Measurements from ENCODE around the gene SUPT4H1.
A peak's percentile ranks its signal among the peaks of the same experiment; 100 is the strongest.

Gene SUPT4H1

DNA sequence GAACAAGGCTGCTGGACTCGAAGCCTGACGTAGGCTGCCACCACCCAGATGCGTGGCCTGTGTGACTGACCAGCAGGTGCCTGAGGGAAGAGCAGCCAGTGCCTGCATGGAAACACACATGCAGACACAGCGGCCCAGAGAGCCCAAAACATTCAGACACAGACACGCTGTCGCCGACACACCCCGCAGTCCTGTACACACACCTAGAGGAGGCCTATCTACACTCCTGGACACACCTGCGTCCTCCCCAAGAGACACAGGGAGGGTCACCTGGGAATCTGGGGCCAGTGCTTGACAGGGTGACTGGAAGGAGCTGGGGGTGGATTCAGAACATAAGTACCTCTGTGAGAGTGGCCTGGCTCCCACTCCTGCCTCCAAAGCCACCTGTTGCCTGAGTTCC, 17.3 kb downstream of the SUPT4H1 start:
- peaks cover 3% of the 10 kb centered on the region for H3K79me2 ChIP-seq (ENCODE audit: control insufficient read depth, insufficient read depth, low read length, poor library complexity)
- peaks cover 26% of the 10 kb centered on the region for H3K79me1 ChIP-seq (ENCODE audit: low read length)
- H2BK12ac ChIP-seq (ENCODE audit: low read length) = no peak overlapping the region

DNA sequence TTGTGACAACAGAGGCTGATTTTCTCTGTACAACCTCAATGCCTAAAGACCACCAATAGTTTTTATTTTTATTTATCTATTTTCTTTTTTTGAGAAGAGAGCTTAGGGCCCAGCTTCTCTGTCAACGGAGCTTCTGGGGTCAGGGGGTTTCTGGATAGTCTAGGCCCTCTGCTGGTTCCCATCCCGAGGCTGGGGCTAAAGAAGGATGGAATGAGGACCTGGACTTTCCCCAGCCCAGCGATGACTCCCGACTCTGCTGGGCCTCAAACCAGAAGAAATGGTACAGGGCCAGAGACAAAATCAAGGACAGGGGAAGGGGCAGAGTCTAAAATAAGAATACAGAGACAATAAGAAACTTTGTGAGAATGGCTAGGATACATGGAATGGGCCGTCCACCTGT, 17.7 kb downstream of the SUPT4H1 start:
- H3K9me3 ChIP-seq (ENCODE audit: insufficient read depth, low read depth, low read length) = no peaks in the 10 kb centered on the region
- H3K4ac ChIP-seq (ENCODE audit: low read depth, low read length) = no peak overlapping the region
- H2BK12ac ChIP-seq (ENCODE audit: low read length) = no peak overlapping the region
- no peak overlapping the region for H2BK5ac ChIP-seq (ENCODE audit: low read depth, low read length, poor library complexity)
- no peak overlapping the region for H2BK120ac ChIP-seq (ENCODE audit: insufficient read depth, low read length, poor library complexity)
- H3K27ac ChIP-seq (ENCODE audit: low read depth, low read length) = no peak overlapping the region
- H2AK5ac ChIP-seq (ENCODE audit: low read length) = no peak overlapping the region
- H4K12ac ChIP-seq (ENCODE audit: low read depth, low read length) = no peak overlapping the region
- H4K8ac ChIP-seq (ENCODE audit: low read depth, low read length) = no peak overlapping the region
- H4K91ac ChIP-seq (ENCODE audit: low read depth, low read length) = no peak overlapping the region
- no peak overlapping the region for H3K23ac ChIP-seq (ENCODE audit: low read length)
- peaks cover 3% of the 10 kb centered on the region for H3K79me2 ChIP-seq (ENCODE audit: control insufficient read depth, insufficient read depth, low read length, poor library complexity)
- no peak overlapping the region for H3K9ac ChIP-seq (ENCODE audit: low read length)
- H3K4me3 ChIP-seq (ENCODE audit: low read depth, low read length) = no peak overlapping the region
- no peak for DNase-seq
- H3K14ac ChIP-seq (ENCODE audit: low read length) = no peak overlapping the region
- no peaks in the 10 kb centered on the region for H3K36me3 ChIP-seq (ENCODE audit: control insufficient read depth in 1 of 2, insufficient read depth in 2 of 2, low read length in 2 of 2)
- H2AFZ ChIP-seq (ENCODE audit: insufficient read depth, low read length, poor library complexity) = no peak overlapping the region
- H3K4me1 ChIP-seq (ENCODE audit: control insufficient read depth in 1 of 2, insufficient read depth in 2 of 2, low read length in 2 of 2) = peaks cover 36 to 41% of the 10 kb centered on the region in 2 experiments
- no peak overlapping the region for H3K4me2 ChIP-seq (ENCODE audit: low read length)
- WGBS (ENCODE audit: extremely low coverage, insufficient coverage, insufficient read length) = no CpG with 5 or more reads among the region's 5 CpGs
- H3K79me1 ChIP-seq (ENCODE audit: low read length) = peaks cover 26% of the 10 kb centered on the region
- no peak overlapping the region for H3K18ac ChIP-seq (ENCODE audit: low read length)
- no peaks in the 10 kb centered on the region for H3K27me3 ChIP-seq (ENCODE audit: insufficient read depth, low read length)

More for the DNA sequence above, 17.3 kb downstream of the SUPT4H1 start:
- no peaks in the 10 kb centered on the region for H3K27me3 ChIP-seq (ENCODE audit: insufficient read depth, low read length)
- no peak overlapping the region for H3K18ac ChIP-seq (ENCODE audit: low read length)
- no peak overlapping the region for H4K12ac ChIP-seq (ENCODE audit: low read depth, low read length)
- no peak overlapping the region for H3K14ac ChIP-seq (ENCODE audit: low read length)
- no peak overlapping the region for H2BK120ac ChIP-seq (ENCODE audit: insufficient read depth, low read length, poor library complexity)
- no peaks in the 10 kb centered on the region for H3K36me3 ChIP-seq (ENCODE audit: control insufficient read depth in 1 of 2, insufficient read depth in 2 of 2, low read length in 2 of 2)
- no peak for DNase-seq
- no peak overlapping the region for H3K4ac ChIP-seq (ENCODE audit: low read depth, low read length)
- H2AK5ac ChIP-seq (ENCODE audit: low read length) = peak overlapping the region; percentile 42
- H3K27ac ChIP-seq (ENCODE audit: low read depth, low read length) = no peak overlapping the region
- H3K23ac ChIP-seq (ENCODE audit: low read length) = no peak overlapping the region
- H4K8ac ChIP-seq (ENCODE audit: low read depth, low read length) = no peak overlapping the region
- H2BK5ac ChIP-seq (ENCODE audit: low read depth, low read length, poor library complexity) = no peak overlapping the region
- no peak overlapping the region for H2AFZ ChIP-seq (ENCODE audit: insufficient read depth, low read length, poor library complexity)
- no CpG with 5 or more reads among the region's 9 CpGs for WGBS (ENCODE audit: extremely low coverage, insufficient coverage, insufficient read length)
- no peak overlapping the region for H3K4me3 ChIP-seq (ENCODE audit: low read depth, low read length)
- H3K9me3 ChIP-seq (ENCODE audit: insufficient read depth, low read depth, low read length) = no peaks in the 10 kb centered on the region
- no peak overlapping the region for H3K4me2 ChIP-seq (ENCODE audit: low read length)
- no peak overlapping the region for H4K91ac ChIP-seq (ENCODE audit: low read depth, low read length)
- no peak overlapping the region for H3K9ac ChIP-seq (ENCODE audit: low read length)
- peaks cover 37 to 42% of the 10 kb centered on the region in 2 experiments for H3K4me1 ChIP-seq (ENCODE audit: control insufficient read depth in 1 of 2, insufficient read depth in 2 of 2, low read length in 2 of 2)

DNA sequence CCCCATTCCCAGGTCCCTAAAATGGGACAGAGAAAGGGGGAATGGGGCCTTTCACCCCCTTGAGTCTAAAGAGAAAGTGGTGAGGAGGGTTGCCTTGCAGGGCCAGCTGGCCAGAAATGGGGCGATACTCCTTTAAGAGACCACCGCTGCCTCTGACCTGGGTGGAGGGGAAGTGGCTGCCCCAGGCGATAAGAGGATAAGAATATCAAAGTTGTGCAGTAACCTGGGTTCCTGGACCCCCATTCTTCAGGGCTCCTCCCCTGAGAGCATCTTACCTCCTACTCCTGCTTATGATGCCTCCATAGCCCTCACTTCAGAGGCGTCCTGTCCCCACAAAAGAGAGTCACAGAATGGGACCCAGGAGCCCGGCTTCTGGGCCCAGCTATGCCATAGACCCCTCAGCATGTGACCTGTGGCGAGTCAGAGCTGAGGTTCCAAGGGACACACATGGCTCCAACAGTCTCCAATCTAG, 18.2 kb downstream of the SUPT4H1 start:
- H4K91ac ChIP-seq (ENCODE audit: low read depth, low read length) = no peak overlapping the region
- no peak overlapping the region for H2AFZ ChIP-seq (ENCODE audit: insufficient read depth, low read length, poor library complexity)
- WGBS (ENCODE audit: extremely low coverage, insufficient coverage, insufficient read length) = no CpG with 5 or more reads among the region's 6 CpGs
- H3K14ac ChIP-seq (ENCODE audit: low read length) = no peak overlapping the region
- H3K9ac ChIP-seq (ENCODE audit: low read length) = no peak overlapping the region
- H3K79me2 ChIP-seq (ENCODE audit: control insufficient read depth, insufficient read depth, low read length, poor library complexity) = peaks cover 3% of the 10 kb centered on the region
- no peak overlapping the region for H3K4me2 ChIP-seq (ENCODE audit: low read length)
- no peaks in the 10 kb centered on the region for H3K9me3 ChIP-seq (ENCODE audit: insufficient read depth, low read depth, low read length)
- no peak overlapping the region for H2BK12ac ChIP-seq (ENCODE audit: low read length)
- no peaks in the 10 kb centered on the region for H3K27me3 ChIP-seq (ENCODE audit: insufficient read depth, low read length)
- H2AK5ac ChIP-seq (ENCODE audit: low read length) = no peak overlapping the region
- no peak overlapping the region for H3K27ac ChIP-seq (ENCODE audit: low read depth, low read length)
- peaks cover 23% of the 10 kb centered on the region for H3K79me1 ChIP-seq (ENCODE audit: low read length)
- no peak overlapping the region for H3K18ac ChIP-seq (ENCODE audit: low read length)
- no peaks in the 10 kb centered on the region for H3K36me3 ChIP-seq (ENCODE audit: control insufficient read depth in 1 of 2, insufficient read depth in 2 of 2, low read length in 2 of 2)
- peaks cover 31 to 36% of the 10 kb centered on the region in 2 experiments for H3K4me1 ChIP-seq (ENCODE audit: control insufficient read depth in 1 of 2, insufficient read depth in 2 of 2, low read length in 2 of 2)
- no peak overlapping the region for H2BK120ac ChIP-seq (ENCODE audit: insufficient read depth, low read length, poor library complexity)
- H3K4me3 ChIP-seq (ENCODE audit: low read depth, low read length) = no peak overlapping the region
- no peak overlapping the region for H4K12ac ChIP-seq (ENCODE audit: low read depth, low read length)
- no peak overlapping the region for H2BK5ac ChIP-seq (ENCODE audit: low read depth, low read length, poor library complexity)
- no peak overlapping the region for H4K8ac ChIP-seq (ENCODE audit: low read depth, low read length)
- no peak for DNase-seq
- H3K4ac ChIP-seq (ENCODE audit: low read depth, low read length) = no peak overlapping the region
- no peak overlapping the region for H3K23ac ChIP-seq (ENCODE audit: low read length)

DNA sequence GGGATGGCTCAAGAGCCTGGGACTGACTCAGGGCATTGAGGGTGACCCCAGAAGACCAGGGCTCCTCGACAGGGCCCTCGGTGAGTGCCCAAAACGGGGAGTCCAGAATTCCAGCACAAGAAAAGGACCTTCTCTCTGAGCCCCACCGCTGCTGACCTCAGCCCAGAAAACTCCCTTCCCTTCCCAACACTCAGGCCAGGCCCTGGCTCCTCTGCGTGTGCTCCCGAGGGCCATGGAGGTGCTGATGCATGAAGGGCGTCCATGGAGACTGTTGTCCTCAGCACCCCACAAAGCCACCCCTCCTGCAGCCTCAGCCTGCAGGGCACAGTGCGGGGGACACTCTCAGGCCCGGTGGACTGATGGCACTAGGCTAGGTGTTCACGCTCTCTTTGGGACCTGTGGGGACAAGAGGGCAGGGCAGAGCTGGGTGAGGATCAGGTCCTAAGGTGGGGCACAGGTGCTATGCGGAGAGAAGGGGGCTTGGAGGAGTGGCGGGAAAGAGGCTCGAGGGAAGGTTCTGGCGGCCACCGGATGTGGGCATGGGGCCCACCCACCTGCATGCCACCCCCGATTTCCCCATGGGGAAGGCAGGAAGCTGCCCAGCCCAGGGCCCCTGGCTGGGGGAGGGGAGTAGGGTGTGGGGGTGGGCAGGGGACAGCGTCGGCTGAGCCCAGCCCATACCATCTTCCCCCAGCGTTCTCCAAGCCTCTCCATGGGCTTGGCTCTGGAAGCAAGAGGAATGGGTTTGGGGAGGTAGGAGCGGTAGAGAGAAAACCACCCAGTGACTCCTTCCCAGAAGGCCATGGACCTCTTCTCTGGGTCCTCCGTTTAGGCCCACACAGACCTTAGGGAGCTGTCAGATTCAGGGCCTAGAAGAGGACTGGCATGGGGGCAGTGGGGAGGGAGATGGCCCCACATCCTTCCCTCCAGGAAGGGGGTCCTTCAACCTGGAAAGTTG, 18.9 kb downstream of the SUPT4H1 start:
- H3K9me3 ChIP-seq (ENCODE audit: insufficient read depth, low read depth, low read length) = no peaks in the 10 kb centered on the region
- no peak overlapping the region for H3K9ac ChIP-seq (ENCODE audit: low read length)
- H3K79me2 ChIP-seq (ENCODE audit: control insufficient read depth, insufficient read depth, low read length, poor library complexity) = peaks cover under 1% of the 10 kb centered on the region
- no peak overlapping the region for H3K14ac ChIP-seq (ENCODE audit: low read length)
- no peak overlapping the region for H3K4me2 ChIP-seq (ENCODE audit: low read length)
- H2BK120ac ChIP-seq (ENCODE audit: insufficient read depth, low read length, poor library complexity) = no peak overlapping the region
- H3K27ac ChIP-seq (ENCODE audit: low read depth, low read length) = no peak overlapping the region
- H3K4ac ChIP-seq (ENCODE audit: low read depth, low read length) = no peak overlapping the region
- H2BK5ac ChIP-seq (ENCODE audit: low read depth, low read length, poor library complexity) = no peak overlapping the region
- H3K18ac ChIP-seq (ENCODE audit: low read length) = no peak overlapping the region
- no CpG with 5 or more reads among the region's 21 CpGs for WGBS (ENCODE audit: extremely low coverage, insufficient coverage, insufficient read length)
- no peaks in the 10 kb centered on the region for H3K36me3 ChIP-seq (ENCODE audit: control insufficient read depth in 1 of 2, insufficient read depth in 2 of 2, low read length in 2 of 2)
- DNase-seq = no peak
- peaks cover 16% of the 10 kb centered on the region for H3K79me1 ChIP-seq (ENCODE audit: low read length)
- no peak overlapping the region for H2BK12ac ChIP-seq (ENCODE audit: low read length)
- no peak overlapping the region for H3K23ac ChIP-seq (ENCODE audit: low read length)
- H3K4me1 ChIP-seq (ENCODE audit: control insufficient read depth in 1 of 2, insufficient read depth in 2 of 2, low read length in 2 of 2) = peaks cover 24 to 29% of the 10 kb centered on the region in 2 experiments
- H4K8ac ChIP-seq (ENCODE audit: low read depth, low read length) = no peak overlapping the region
- H3K4me3 ChIP-seq (ENCODE audit: low read depth, low read length) = no peak overlapping the region
- no peak overlapping the region for H2AFZ ChIP-seq (ENCODE audit: insufficient read depth, low read length, poor library complexity)
- H2AK5ac ChIP-seq (ENCODE audit: low read length) = no peak overlapping the region
- H3K27me3 ChIP-seq (ENCODE audit: insufficient read depth, low read length) = no peaks in the 10 kb centered on the region
- no peak overlapping the region for H4K91ac ChIP-seq (ENCODE audit: low read depth, low read length)
- H4K12ac ChIP-seq (ENCODE audit: low read depth, low read length) = no peak overlapping the region
